ENCODE measurements around the gene ZNG1F. TPM values are rescaled to one million over a fixed set of nuclear protein-coding genes. Genes with fewer than 3 reads are reported as not detected.
"Not testable (repeated sequence)": the region's sequence is repeated elsewhere in the genome, so short reads cannot be mapped to it uniquely, and the experiment has no call there.

Gene ZNG1F
- total RNA-seq, 2 experiments from 2014 or later = 10.5 to 28.6 TPM

DNA sequence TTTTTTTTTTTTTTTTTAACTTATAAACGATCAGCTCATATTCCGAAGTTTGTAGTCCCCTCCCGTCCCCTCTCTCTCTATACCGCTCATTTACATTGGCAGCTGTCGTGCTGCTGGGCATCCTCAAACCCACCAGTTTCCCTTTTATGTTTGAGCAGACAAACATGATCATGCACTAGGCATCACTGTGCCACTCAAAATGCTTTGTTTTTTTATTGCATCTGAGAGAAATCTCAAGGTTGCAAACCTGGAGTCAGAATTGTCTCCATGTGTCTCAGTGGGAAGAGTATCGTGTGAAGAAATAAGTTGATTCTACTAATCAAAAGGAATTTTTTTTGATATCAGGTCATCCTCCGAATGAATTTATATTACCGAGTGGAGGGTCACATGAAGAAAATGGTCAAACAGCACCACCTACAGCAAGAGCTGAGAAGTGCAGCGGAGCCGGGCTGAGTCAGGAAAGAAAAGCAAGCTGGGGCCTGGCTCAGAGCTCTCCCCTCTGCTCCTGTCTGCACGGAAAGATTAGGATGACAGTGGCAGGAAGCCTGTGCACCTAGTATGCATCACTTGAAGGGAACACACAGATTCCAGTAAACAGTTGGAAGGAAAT is 100.6 kb downstream of the ZNG1F start:
- CTCF ChIA-PET (ENCODE audit: unreplicated experiment); H3K9me3 ChIP-seq (ENCODE audit: low read length); H3K4me3 ChIP-seq (ENCODE audit: low read depth, low read length, poor library complexity, severe bottlenecking); H3K36me3 ChIP-seq (ENCODE audit: insufficient read depth, low read length); POLR2A ChIA-PET; H3K4me1 ChIP-seq (ENCODE audit: insufficient read depth, low read length, poor library complexity, severe bottlenecking); H3K27ac ChIP-seq (ENCODE audit: low read depth, low read length, poor library complexity, severe bottlenecking); H3K79me2 ChIP-seq (ENCODE audit: insufficient read depth, low read depth, low read length); H3K9me2 ChIP-seq (ENCODE audit: insufficient read depth, low read length); BruUV-seq (replicated peaks); H4K20me1 ChIP-seq (ENCODE audit: insufficient read depth, low read length); H2AFZ ChIP-seq (ENCODE audit: low read length): not testable (repeated sequence)
- intact Hi-C loops (cut with micrococcal nuclease; ENCODE audit: unreplicated experiment) = loop anchor here (10.0 kb wide), 1 partner anchor 94 kb away; no protein-coding TSS in a partner anchor
- DNase-seq (ENCODE audit: low spot score) = peak; percentile 10
- TF ChIP-seq, protein P1, sequence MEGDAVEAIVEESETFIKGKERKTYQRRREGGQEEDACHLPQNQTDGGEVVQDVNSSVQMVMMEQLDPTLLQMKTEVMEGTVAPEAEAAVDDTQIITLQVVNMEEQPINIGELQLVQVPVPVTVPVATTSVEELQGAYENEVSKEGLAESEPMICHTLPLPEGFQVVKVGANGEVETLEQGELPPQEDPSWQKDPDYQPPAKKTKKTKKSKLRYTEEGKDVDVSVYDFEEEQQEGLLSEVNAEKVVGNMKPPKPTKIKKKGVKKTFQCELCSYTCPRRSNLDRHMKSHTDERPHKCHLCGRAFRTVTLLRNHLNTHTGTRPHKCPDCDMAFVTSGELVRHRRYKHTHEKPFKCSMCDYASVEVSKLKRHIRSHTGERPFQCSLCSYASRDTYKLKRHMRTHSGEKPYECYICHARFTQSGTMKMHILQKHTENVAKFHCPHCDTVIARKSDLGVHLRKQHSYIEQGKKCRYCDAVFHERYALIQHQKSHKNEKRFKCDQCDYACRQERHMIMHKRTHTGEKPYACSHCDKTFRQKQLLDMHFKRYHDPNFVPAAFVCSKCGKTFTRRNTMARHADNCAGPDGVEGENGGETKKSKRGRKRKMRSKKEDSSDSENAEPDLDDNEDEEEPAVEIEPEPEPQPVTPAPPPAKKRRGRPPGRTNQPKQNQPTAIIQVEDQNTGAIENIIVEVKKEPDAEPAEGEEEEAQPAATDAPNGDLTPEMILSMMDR (conservative IDR thresholded peaks at IDR 0.05; ENCODE audit: low read length) = peak; percentile 66
- peak overlapping the region; percentile 47; the same call in 1 of the 2 replicates for H3K4me2 ChIP-seq (ENCODE audit: low read length)

DNA sequence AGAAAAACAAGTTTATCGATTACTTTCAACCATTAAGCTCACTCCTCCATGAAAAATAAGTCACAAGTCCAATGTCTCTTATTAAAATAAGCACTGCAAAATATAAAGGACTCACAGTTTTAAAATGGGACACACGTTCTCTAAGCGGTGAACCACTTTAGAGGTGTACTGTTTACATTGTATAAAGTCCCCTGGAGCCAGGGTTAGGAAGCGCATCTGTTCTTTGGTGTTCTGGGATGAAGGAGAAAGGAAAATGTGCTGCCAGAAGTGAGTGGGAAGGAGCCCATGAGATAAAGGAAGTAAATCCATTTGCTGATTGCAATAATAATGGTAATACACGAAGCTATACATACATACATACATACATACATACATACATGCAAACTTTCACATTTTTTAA is 101.2 kb downstream of the ZNG1F start:
- BruUV-seq (replicated peaks); H3K79me2 ChIP-seq (ENCODE audit: insufficient read depth, low read depth, low read length); H3K9me2 ChIP-seq (ENCODE audit: insufficient read depth, low read length); DNase-seq (ENCODE audit: low spot score); H3K4me3 ChIP-seq (ENCODE audit: low read depth, low read length, poor library complexity, severe bottlenecking); H3K27ac ChIP-seq (ENCODE audit: low read depth, low read length, poor library complexity, severe bottlenecking); H3K4me2 ChIP-seq (ENCODE audit: low read length); H2AFZ ChIP-seq (ENCODE audit: low read length); CTCF ChIA-PET (ENCODE audit: unreplicated experiment); H4K20me1 ChIP-seq (ENCODE audit: insufficient read depth, low read length); POLR2A ChIA-PET; H3K9me3 ChIP-seq (ENCODE audit: low read length); H3K36me3 ChIP-seq (ENCODE audit: insufficient read depth, low read length); H3K4me1 ChIP-seq (ENCODE audit: insufficient read depth, low read length, poor library complexity, severe bottlenecking): not testable (repeated sequence)
- intact Hi-C loops (cut with micrococcal nuclease; ENCODE audit: unreplicated experiment) = loop anchor here (10.0 kb wide), 1 partner anchor 93 kb away; no protein-coding TSS in a partner anchor

GRCh38 chr9:41087157-41087780 is 101.8 kb downstream of the ZNG1F start:
- H3K36me3 ChIP-seq (ENCODE audit: insufficient read depth, low read length); CTCF ChIA-PET (ENCODE audit: unreplicated experiment); DNase-seq (ENCODE audit: low spot score); BruUV-seq (replicated peaks); H3K4me2 ChIP-seq (ENCODE audit: low read length); H3K4me3 ChIP-seq (ENCODE audit: low read depth, low read length, poor library complexity, severe bottlenecking); H3K79me2 ChIP-seq (ENCODE audit: insufficient read depth, low read depth, low read length); H4K20me1 ChIP-seq (ENCODE audit: insufficient read depth, low read length); H3K9me2 ChIP-seq (ENCODE audit: insufficient read depth, low read length); H2AFZ ChIP-seq (ENCODE audit: low read length); H3K9me3 ChIP-seq (ENCODE audit: low read length); H3K27ac ChIP-seq (ENCODE audit: low read depth, low read length, poor library complexity, severe bottlenecking); H3K4me1 ChIP-seq (ENCODE audit: insufficient read depth, low read length, poor library complexity, severe bottlenecking); POLR2A ChIA-PET: not testable (repeated sequence)
- intact Hi-C loops (cut with micrococcal nuclease; ENCODE audit: unreplicated experiment) = loop anchor here (10.0 kb wide), 1 partner anchor 92 kb away; no protein-coding TSS in a partner anchor

- H3K36me3 ChIP-seq (ENCODE audit: insufficient read depth, low read length); CTCF ChIA-PET (ENCODE audit: unreplicated experiment); H3K9me2 ChIP-seq (ENCODE audit: insufficient read depth, low read length); H3K9me3 ChIP-seq (ENCODE audit: low read length); BruUV-seq (replicated peaks); H3K79me2 ChIP-seq (ENCODE audit: insufficient read depth, low read depth, low read length); H2AFZ ChIP-seq (ENCODE audit: low read length); H3K4me3 ChIP-seq (ENCODE audit: low read depth, low read length, poor library complexity, severe bottlenecking); H4K20me1 ChIP-seq (ENCODE audit: insufficient read depth, low read length); H3K27ac ChIP-seq (ENCODE audit: low read depth, low read length, poor library complexity, severe bottlenecking); H3K4me2 ChIP-seq (ENCODE audit: low read length); DNase-seq (ENCODE audit: low spot score); POLR2A ChIA-PET; H3K4me1 ChIP-seq (ENCODE audit: insufficient read depth, low read length, poor library complexity, severe bottlenecking): not testable (repeated sequence)
- intact Hi-C loops (cut with micrococcal nuclease; ENCODE audit: unreplicated experiment) = loop anchor here (10.0 kb wide), 1 partner anchor 92 kb away; no protein-coding TSS in a partner anchor
These were observed 102.4 kb downstream of the ZNG1F start for GRCh38 chr9:41086685-41087084.

GRCh38 chr9:41086215-41086614 is 102.9 kb downstream of the ZNG1F start:
- DNase-seq (ENCODE audit: low spot score) = peak; percentile 5
- POLR2A ChIA-PET; H3K9me3 ChIP-seq (ENCODE audit: low read length); H3K36me3 ChIP-seq (ENCODE audit: insufficient read depth, low read length); H3K27ac ChIP-seq (ENCODE audit: low read depth, low read length, poor library complexity, severe bottlenecking); H3K79me2 ChIP-seq (ENCODE audit: insufficient read depth, low read depth, low read length); H2AFZ ChIP-seq (ENCODE audit: low read length); CTCF ChIA-PET (ENCODE audit: unreplicated experiment); H4K20me1 ChIP-seq (ENCODE audit: insufficient read depth, low read length); BruUV-seq (replicated peaks); H3K4me1 ChIP-seq (ENCODE audit: insufficient read depth, low read length, poor library complexity, severe bottlenecking); H3K9me2 ChIP-seq (ENCODE audit: insufficient read depth, low read length); H3K4me3 ChIP-seq (ENCODE audit: low read depth, low read length, poor library complexity, severe bottlenecking): not testable (repeated sequence)
- intact Hi-C loops (cut with micrococcal nuclease; ENCODE audit: unreplicated experiment) = loop anchor here (10.0 kb wide), 1 partner anchor 91 kb away; no protein-coding TSS in a partner anchor
- H3K4me2 ChIP-seq (ENCODE audit: low read length) = peak overlapping the region; percentile 29; the same call in 1 of the 2 replicates

DNA sequence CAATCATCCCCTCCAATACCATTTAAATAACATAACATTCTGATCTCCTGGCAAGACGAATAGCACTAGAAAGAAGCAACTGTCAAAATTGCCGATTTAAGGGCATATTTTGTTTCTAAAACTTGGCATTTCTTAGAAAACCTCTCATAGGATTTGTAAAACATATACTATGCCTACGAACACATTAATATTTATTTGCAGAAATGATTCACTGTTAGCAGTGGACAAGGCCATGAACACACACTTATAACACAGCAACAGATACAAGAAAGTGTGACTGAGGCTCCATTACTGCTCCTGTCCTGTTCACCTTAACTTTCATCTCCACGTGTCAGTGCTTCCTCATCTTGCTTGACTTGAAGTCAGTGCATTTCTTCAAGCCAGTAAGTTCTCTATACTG is 106.8 kb downstream of the ZNG1F start:
- H3K27ac ChIP-seq (ENCODE audit: low read depth, low read length, poor library complexity, severe bottlenecking); DNase-seq (ENCODE audit: low spot score); H3K9me3 ChIP-seq (ENCODE audit: low read length); H2AFZ ChIP-seq (ENCODE audit: low read length); H3K36me3 ChIP-seq (ENCODE audit: insufficient read depth, low read length); H3K79me2 ChIP-seq (ENCODE audit: insufficient read depth, low read depth, low read length); CTCF ChIA-PET (ENCODE audit: unreplicated experiment); H3K4me2 ChIP-seq (ENCODE audit: low read length); H3K9me2 ChIP-seq (ENCODE audit: insufficient read depth, low read length); BruUV-seq (replicated peaks); POLR2A ChIA-PET; H4K20me1 ChIP-seq (ENCODE audit: insufficient read depth, low read length); H3K4me3 ChIP-seq (ENCODE audit: low read depth, low read length, poor library complexity, severe bottlenecking); H3K4me1 ChIP-seq (ENCODE audit: insufficient read depth, low read length, poor library complexity, severe bottlenecking): not testable (repeated sequence)
- intact Hi-C loops (cut with micrococcal nuclease; ENCODE audit: unreplicated experiment) = loop anchor here (10.0 kb wide), 1 partner anchor 88 kb away; no protein-coding TSS in a partner anchor

Data from OCI-LY7 (cell line).